GM12891 (cell line): Measurements from ENCODE around the gene TCERG1L.

Experiments used
- PAX5 ChIP-seq: IDR thresholded peaks from 2 replicates; pipeline ENCODE4 v1.6.1; 2011; ENCODE audit warnings: low read length, moderate library complexity, mild to moderate bottlenecking; ENCODE audit not compliant: insufficient read depth, severe bottlenecking
- POLR2A ChIP-seq: IDR thresholded peaks from 2 replicates; pipeline ENCODE4 v1.6.1; 2011; ENCODE audit warnings: low read depth, low read length, control low read depth
- POLR2AphosphoS5 ChIP-seq: IDR thresholded peaks from 2 replicates; pipeline ENCODE4 v1.6.1; 2011; ENCODE audit warnings: low read depth, low read length, control low read depth
- POU2F2 ChIP-seq: IDR thresholded peaks from 2 replicates; pipeline ENCODE4 v1.6.1; 2011; ENCODE audit warnings: low read depth, mild to moderate bottlenecking, control low read depth, low read length, moderate library complexity
- SPI1 ChIP-seq: IDR thresholded peaks from 2 replicates; pipeline ENCODE4 v1.6.1; 2011; ENCODE audit warnings: low read depth, low read length, control low read depth
- TAF1 ChIP-seq: IDR thresholded peaks from 2 replicates; pipeline ENCODE4 v1.6.1; 2011; ENCODE audit warnings: low read depth, low read length, control low read depth

DNA sequence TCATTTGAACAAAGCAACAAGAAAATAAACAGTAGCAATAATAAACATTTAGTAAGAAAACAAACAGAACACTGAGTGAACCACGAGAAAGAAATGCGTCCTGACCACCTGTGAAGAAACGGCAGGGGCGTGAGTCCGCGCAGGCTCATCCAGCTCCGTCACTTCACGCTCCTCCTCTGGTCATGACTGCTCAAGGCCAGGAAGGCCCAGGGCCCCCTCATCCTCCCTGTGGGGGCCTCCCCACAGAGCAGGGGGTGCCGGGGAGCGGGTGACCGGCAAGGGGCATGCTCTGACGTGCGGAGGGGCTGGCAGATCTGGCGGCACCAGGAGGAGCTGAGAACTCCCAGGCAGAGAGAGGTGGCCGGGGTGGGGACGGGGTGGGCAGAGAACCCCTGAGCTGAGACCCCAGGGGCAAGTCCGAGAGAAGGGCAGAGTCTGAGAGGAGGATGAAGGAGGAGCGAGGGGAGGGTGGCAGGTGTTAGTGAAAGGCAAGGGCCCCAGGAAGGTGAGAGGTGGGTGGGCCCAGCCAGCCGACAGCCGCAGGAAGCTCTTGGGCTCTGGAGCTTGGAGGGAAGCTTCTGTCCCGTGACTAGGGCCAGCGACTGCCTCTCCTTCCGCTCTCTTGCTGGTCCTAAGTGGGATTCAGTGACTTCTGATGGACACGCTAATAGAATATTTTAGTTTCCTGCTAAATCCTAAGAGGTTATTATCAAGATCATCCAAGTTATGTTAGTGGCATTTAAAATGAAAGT, 223.9 kb downstream of the TCERG1L start:
- TF ChIP-seq POLR2A, result no peak
- no peak for TF ChIP-seq POLR2AphosphoS5
- no peak for TF ChIP-seq SPI1
- TF ChIP-seq TAF1, result no peak
- no peak for TF ChIP-seq PAX5
- no peak for TF ChIP-seq POU2F2
